A549 treated with AZD9567 at 1 μM for 4 hours (cell line): ENCODE results near the gene PTPRH. TPM values are rescaled to one million over a fixed set of nuclear protein-coding genes. Genes with fewer than 3 reads are reported as not detected.

ENCODE experiments used
- total RNA-seq: library from RNA; stranded (reverse); fragments of 200-300 nt; extraction: Qiagen RNA extraction; gene quantifications from 5 replicates; pipeline ENCODE4 v1.2.3, GENCODE V29; 2022; ENCODE audit not compliant: insufficient read depth

Gene PTPRH, protein sequence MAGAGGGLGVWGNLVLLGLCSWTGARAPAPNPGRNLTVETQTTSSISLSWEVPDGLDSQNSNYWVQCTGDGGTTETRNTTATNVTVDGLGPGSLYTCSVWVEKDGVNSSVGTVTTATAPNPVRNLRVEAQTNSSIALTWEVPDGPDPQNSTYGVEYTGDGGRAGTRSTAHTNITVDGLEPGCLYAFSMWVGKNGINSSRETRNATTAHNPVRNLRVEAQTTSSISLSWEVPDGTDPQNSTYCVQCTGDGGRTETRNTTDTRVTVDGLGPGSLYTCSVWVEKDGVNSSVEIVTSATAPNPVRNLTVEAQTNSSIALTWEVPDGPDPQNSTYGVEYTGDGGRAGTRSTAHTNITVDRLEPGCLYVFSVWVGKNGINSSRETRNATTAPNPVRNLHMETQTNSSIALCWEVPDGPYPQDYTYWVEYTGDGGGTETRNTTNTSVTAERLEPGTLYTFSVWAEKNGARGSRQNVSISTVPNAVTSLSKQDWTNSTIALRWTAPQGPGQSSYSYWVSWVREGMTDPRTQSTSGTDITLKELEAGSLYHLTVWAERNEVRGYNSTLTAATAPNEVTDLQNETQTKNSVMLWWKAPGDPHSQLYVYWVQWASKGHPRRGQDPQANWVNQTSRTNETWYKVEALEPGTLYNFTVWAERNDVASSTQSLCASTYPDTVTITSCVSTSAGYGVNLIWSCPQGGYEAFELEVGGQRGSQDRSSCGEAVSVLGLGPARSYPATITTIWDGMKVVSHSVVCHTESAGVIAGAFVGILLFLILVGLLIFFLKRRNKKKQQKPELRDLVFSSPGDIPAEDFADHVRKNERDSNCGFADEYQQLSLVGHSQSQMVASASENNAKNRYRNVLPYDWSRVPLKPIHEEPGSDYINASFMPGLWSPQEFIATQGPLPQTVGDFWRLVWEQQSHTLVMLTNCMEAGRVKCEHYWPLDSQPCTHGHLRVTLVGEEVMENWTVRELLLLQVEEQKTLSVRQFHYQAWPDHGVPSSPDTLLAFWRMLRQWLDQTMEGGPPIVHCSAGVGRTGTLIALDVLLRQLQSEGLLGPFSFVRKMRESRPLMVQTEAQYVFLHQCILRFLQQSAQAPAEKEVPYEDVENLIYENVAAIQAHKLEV
- total RNA-seq = 2.1 to 3.8 TPM (median 3.1 TPM) in 5 replicates

DNA sequence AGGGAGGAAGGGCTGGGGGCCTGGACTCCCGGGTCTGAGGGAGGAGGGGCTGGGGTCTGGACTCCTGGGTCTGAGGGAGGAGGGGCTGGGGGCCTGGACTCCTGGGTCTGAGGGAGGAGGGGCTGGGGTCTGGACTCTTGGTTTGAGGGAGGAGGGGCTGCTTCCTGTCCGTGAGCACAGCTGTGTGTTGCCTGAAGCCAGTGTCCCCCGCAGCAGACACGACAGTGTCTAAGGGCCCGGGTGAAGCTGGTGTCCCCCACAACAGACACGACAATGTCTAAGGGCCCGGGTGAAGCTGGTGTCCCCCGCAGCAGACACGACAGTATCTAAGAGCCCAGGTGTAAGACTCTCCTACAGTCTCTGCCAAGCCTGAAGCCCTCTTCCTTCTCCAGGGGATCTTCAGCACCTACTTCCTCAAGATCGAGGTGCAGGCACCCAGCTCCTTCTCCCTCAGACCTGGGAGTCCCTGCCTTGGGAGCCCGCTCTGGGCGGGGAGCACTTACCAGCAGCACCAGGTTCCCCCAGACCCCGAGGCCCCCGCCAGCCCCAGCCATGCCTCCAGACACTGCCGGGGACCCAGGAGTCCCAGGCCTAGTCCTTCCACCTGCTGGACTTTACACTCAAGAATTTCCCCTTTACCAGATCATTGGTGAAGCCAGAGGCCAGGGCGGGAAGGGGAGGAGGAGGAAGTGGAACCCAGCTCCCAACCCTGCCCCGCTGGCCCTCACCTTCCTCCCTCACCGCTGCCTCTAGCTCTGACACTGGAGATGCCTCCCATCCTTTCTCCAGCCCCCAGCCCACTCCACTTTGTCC is at the start of gene PTPRH:
Gene PTPRH (minus strand): TSS at position 622 of the 813 bp plus-strand sequence. CDS start 68 bp downstream, at position 554.

DNA sequence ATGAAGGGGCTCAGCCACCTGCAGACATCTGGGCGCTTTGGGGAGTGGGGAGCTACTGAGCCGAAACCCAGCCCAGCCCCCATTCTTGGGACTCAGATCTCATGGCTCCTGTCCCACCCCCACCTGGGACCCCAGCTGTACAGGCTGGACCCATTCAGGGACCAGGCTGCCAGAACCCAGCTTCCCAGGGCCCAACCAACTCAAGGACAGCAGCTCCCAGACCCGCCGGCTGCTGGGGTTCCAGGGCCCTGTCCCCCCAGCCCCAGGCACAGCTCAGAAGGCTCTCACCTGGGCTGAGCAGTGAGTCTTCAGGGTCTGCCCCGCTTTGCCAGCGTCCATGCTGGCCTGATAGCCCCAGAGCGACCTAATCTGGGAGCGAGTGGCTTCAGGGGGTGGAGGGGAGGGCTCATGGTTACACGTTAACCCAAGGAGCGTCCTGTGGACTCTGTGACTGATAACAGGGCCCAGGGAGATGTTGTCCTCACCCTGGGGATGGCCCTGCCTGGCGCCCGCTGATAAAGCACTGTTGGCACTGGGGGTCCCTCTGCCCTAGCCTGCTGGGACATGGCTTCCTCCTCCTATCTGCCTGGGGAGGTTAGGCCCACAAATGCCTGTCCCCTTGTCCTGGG is 19.2 kb upstream of the PTPRH start, which contains the start of gene TMEM86B:
Gene TMEM86B (minus strand): TSS at position 361 of the 629 bp plus-strand sequence. CDS start 22 bp downstream, at position 339.

DNA sequence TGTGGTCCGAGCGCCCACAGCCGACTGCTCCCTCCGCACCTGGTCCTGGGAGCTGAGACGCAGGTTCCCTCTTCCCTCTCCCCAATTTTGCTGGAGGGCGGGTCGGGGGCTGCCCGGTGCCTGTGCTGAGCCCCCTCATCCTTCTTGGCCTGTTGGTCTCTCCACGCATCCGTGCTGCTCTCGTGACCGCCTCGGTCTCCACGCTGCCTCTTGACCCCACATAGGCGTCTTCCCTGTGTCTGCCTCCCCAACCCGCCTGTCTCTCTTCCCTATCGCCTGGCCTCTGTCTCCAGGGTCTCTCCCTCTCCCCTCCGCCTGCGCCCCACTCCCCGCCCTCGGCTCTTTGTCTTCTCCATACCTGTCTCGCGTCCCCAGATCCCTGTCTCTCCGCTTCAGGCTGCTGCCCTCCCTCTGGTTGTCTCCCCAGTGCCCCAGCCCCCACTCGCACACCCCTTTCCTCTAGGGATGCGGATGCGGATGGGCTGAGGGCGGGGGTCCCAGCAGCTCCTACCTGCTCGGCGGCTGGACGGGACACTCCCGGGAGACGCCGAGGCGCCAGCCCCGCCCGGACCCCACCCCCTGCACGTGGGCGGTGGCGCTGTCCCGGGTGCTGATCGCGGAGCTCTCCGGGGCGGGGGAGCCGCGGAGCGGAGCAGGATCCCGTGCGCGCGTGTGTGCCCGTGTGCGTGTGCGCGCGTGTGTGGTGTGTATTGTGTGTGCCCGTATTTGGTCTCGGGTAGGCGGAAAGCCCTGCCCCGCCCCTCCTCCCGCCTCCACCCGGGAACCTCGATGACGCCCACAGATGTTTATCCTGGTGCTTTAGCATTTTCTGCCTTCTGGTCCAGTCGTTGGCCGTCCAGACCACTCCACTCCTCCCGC is 29.5 kb downstream of the PTPRH start, which contains the start of gene SYT5:
Gene SYT5 (minus strand): TSS at position 684 of the 879 bp plus-strand sequence. CDS start 1,248 bp downstream, outside the sequence.

DNA sequence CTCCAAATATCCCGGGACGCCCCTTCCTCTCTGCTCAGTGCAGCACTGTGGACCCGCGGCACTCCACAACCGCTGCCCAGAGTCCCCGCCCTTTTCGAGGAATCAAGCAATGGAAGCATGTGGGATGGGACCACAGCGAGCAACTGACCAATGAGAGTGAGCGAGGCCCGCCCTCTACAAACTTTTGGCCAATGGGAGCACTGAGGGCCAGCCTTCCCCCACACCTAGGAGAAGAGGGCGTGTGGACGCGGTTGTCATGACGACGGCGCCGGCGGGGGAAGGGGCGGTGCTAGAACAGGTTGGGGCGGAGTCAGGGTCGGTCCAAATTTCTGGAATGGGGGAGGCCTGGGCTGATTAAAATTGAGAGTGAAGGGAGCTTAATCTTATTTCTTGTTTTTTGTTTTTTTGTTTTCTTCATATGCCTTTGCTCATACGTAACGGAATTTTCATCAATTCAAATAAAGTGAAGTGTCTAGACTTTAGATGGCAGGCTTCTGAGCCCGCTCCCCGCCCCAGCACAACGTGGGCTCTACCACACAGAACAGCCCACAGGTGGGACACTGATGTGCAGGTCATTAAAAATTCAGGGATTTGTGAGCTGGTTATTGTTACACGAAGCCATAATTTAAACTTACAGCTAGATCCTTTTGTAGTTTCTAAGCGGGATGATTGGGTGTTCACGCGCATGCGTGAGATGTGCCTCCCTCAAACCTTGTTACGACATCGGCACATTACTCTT is 42.6 kb downstream of the PTPRH start, which contains the start of gene DNAAF3:
Gene DNAAF3 (minus strand): TSS at position 84 of the 739 bp plus-strand sequence. CDS start 200 bp downstream, outside the sequence.

DNA sequence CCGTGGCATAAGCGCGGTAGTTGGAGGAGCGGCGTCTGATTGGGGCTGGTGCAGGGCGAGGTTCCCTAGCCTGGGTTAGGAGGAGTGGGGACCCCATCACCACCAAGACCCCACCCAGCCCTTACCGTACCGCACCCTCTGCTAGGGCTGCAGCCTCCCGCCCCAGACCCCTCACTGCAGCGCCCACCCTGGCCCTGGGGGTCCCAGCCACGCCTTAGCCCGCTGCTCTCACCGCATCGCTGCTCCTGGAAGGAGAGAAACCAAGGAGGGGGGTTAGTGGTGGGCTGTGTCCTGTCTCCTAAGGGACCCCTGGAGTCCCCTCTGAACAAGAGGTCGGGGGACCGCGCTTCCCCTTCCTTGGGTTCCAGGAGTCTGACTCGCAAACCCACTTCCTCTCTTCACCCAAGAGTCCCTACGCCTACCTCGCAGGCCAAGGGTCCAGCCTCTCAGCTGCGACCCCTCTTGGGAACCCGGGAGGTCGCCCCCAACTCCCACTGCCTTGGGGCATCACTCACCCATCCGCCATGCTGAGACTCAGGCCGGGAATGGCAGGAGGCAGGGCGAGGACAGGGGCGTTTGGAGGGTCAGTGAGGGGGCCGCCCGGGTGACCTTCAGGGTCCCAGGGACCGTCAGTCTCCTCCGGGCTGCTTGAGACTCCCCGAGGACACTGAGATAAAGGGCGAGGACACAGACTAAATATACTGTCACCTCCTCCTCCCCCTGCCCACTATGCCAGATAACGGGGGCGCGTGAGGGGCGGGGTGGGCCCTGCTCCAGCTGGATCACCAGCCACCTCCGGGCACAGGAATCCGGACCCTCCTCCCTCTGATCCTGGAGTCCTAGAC is 52.0 kb downstream of the PTPRH start, which contains the start of gene TNNI3:
Gene TNNI3 (minus strand): TSS at position 669 of the 845 bp plus-strand sequence. CDS start 143 bp downstream, at position 526.

DNA sequence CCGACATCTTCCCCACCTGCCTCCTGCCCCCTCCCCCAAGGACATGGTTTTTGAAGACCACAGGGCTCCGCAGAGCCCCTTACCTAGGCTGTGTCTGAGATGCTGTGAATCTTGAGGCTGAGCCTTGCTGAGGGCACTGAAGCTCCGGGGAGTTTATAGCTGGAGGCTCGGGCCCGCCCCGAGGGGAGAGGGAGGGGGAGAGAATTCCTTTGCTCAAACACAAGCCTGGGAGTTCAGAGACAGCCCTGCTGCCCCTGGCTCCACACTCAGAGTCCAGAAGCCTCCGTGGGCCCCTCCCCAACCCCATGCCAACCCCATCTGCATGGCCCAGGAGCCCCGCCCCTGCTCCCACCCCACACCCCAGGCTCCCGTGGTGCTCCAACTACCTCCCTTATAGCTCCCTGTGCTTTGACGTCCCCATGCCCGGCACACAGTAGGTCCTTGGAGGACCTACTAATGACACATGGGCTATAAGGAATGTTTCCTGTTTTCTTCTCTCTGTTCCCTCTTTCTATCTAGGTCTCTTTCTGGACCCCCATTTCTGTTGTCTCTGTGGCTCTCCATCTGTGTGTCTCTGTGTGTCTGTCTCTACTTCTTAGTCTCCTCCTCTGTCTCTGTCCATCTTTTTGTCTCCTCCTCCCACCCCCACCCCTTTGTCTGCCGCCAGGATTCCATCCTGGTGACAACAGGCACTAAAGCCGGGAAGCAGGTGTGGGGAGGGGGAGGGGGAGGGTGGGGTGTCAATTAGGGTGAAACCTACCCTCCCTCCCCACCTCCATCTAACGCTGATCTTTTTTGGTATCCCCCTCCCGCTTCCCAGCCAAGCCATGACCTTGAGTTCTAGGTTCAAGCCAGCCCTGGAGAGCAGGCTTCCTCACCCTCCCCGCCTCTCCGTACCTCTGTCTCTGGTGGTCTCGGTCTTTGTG is 60.0 kb downstream of the PTPRH start, which contains the start of gene TNNT1:
Gene TNNT1 (minus strand): TSS at position 129 of the 926 bp plus-strand sequence. CDS start 2,049 bp downstream, outside the sequence.

Other genes starting within 250 kb of the PTPRH start
- 26.2 to 29.9 TPM (median 28.2 TPM) in 5 replicates for gene NLRP2, start 243.1 kb downstream of the PTPRH start, total RNA-seq
- gene GP6, start 171.2 kb downstream of the PTPRH start, total RNA-seq = 0.07 to 0.22 TPM (median 0.15 TPM) in 4 of 5 replicates, not detected in the other
- gene RDH13, start 146.4 kb downstream of the PTPRH start, total RNA-seq = 16.1 to 23.0 TPM (median 21.7 TPM) in 5 replicates
- 4.6 to 5.8 TPM (median 4.7 TPM) in 5 replicates for gene EPS8L1, start 133.6 kb downstream of the PTPRH start, total RNA-seq
- gene PPP1R12C, start 91.9 kb downstream of the PTPRH start, total RNA-seq = 47.3 to 102 TPM (median 98.9 TPM) in 5 replicates
- 88.1 to 142 TPM (median 130 TPM) in 5 replicates for gene TNNT1, start 60.3 kb downstream of the PTPRH start, total RNA-seq
- gene TNNI3, start 51.8 kb downstream of the PTPRH start, total RNA-seq = 6.9 to 9.8 TPM (median 7.9 TPM) in 5 replicates
- gene DNAAF3, start 42.9 kb downstream of the PTPRH start, total RNA-seq = 5.8 to 9.4 TPM (median 6.7 TPM) in 5 replicates
- gene SYT5, start 29.2 kb downstream of the PTPRH start, total RNA-seq = 1.8 to 9.1 TPM (median 4.2 TPM) in 5 replicates
- gene TMEM86B, start 19.3 kb upstream of the PTPRH start, total RNA-seq = 5.1 to 6.4 TPM (median 5.7 TPM) in 5 replicates
- gene PPP6R1, start 49.5 kb upstream of the PTPRH start, total RNA-seq = 74.7 to 116 TPM (median 115 TPM) in 5 replicates
- 129 to 149 TPM (median 137 TPM) in 5 replicates for gene HSPBP1, start 70.6 kb upstream of the PTPRH start, total RNA-seq
- 2.5 to 3.3 TPM (median 3.1 TPM) in 5 replicates for gene BRSK1, start 74.5 kb upstream of the PTPRH start, total RNA-seq
- not detected in 5 replicates for gene TMEM150B, start 115.8 kb upstream of the PTPRH start, total RNA-seq
- 3.1 to 8.1 TPM (median 7.0 TPM) in 5 replicates for gene KMT5C, start 130.4 kb upstream of the PTPRH start, total RNA-seq
- gene COX6B2, start 145.2 kb upstream of the PTPRH start, total RNA-seq = 0.95 to 1.2 TPM (median 1.0 TPM) in 4 of 5 replicates, not detected in the other
- 0.10 to 0.22 TPM (median 0.16 TPM) in 4 of 5 replicates, not detected in the other for gene GARIN5B, start 153.8 kb upstream of the PTPRH start, total RNA-seq
- gene IL11, start 161.0 kb upstream of the PTPRH start, total RNA-seq = 16.8 to 21.9 TPM (median 17.3 TPM) in 5 replicates
- 1.6 to 2.0 TPM (median 1.8 TPM) in 4 of 5 replicates, not detected in the other for gene TMEM190, start 167.3 kb upstream of the PTPRH start, total RNA-seq
- 6.5 to 9.2 TPM (median 8.0 TPM) in 4 of 5 replicates, not detected in the other for gene TMEM238, start 174.8 kb upstream of the PTPRH start, total RNA-seq
- gene RPL28, start 176.4 kb upstream of the PTPRH start, total RNA-seq = 2,640 to 3,810 TPM (median 2,807 TPM) in 5 replicates
- gene UBE2S, start 198.3 kb upstream of the PTPRH start, total RNA-seq = 283 to 453 TPM (median 448 TPM) in 5 replicates
- 0.02 TPM in 2 of 5 replicates, not detected in the others for gene SHISA7, start 233.8 kb upstream of the PTPRH start, total RNA-seq